Left renal pelvis (tissue), 4 donors: ENCODE data around the gene MYO9B. TPM values are rescaled to one million over a fixed set of nuclear protein-coding genes. Genes with fewer than 3 reads are reported as not detected.
"Not testable (repeated sequence)": the region's sequence is repeated elsewhere in the genome, so short reads cannot be mapped to it uniquely, and the experiment has no call there.

Source experiments
- DNase-seq, 4 donors: peaks; one replicate each; pipeline ENCODE4 v3.0.0-alpha.2; 2013; ENCODE audit warnings: low read depth in 4 of 4, low spot score in 3 of 4
- polyA plus RNA-seq, 4 donors: library from polyadenylated mRNA; unstranded; fragments of 120-200 nt; gene quantifications; one replicate each; pipeline ENCODE4 v1.2.1, GENCODE V29; 2013; ENCODE audit not compliant: insufficient read length in 4 of 4

The MYO9B gene
- polyA plus RNA-seq, 4 donors, result 42.1 to 68.3 (median 52.2) TPM

DNA sequence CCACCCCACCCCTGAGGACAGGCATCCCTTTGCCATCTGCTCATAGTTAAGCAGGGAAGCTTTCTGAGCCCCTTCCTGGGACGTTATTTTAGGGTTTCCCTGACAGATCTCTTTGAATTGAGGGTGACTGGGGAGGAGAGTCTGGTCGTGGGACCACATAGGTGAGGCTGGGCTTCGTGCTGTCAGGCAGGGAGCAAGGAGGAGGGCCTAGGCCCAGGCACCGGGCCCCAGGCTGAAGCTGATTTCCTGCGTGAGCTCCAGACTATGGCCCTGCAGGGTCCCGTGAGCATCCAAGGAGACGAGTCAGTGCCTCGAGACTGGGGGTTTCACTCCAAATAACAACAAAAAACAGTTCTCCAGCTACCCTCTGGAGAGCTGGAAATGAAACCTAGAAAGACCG lies 60.4 kb downstream of the MYO9B start:
- no peak for DNase-seq

DNA sequence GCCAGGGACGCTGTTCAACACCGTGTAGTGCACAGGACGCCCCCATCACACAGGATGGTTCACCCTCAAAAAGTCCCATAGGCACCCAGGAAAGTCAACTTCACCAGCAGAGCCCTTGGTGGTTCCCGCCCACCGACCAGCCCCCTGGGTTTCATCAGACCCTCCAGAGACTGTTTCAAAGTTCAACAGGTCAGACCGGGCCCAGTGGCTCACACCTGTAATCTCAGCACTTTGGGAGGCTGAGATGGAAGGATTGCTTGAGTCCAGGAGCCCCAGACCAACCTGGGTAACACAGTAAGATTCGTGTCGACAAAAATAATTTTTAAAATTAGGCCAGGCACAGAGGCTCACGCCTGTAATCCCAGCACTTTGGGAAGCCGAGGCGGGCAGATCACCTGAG lies 61.0 kb downstream of the MYO9B start:
- no peak for DNase-seq

GRCh38 chr19:17137417-17137816 lies 61.8 kb downstream of the MYO9B start:
- DNase-seq, result no peak

- DNase-seq, result not testable (repeated sequence)
Observed at GRCh38 chr19:17138052-17138846, 62.7 kb downstream of the MYO9B start.

DNA sequence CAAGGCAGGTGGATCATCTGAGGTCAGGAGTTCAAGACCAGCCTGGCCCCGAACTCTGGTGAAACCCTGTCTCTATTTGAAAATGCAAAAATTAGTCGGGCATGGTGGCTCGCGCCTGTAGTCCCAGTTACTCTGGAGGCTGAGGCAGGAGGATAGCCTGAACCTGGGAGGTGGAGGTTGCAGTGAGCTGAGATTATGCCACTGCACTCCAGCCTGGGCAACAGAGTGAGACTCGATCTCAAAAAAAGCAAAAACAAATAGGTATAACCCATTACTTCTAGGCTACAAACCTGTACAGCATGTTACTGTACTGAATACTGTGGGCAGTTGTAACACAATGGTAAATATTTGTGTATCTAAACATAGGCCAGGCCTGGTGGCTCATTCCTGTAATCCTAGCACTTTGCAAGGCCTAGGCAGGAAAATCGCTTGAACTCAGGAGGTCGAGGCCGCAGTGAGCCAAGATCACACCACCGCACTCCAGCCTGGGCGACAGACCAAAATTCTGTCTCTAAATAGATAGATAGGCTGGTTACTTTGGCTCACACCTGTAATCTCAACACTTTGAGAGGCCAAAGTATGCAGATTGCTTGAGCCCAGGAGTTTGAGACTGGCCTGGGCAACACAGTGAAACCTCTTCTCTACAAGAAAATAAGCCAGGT lies 63.5 kb downstream of the MYO9B start:
- no peak for DNase-seq

GRCh38 chr19:17144771-17145170 lies 69.2 kb downstream of the MYO9B start:
- DNase-seq, result not testable (repeated sequence)

GRCh38 chr19:17145546-17146497 lies 70.2 kb downstream of the MYO9B start:
- no peak for DNase-seq

GRCh38 chr19:17148130-17148529 lies 72.6 kb downstream of the MYO9B start:
- DNase-seq, result no peak

GRCh38 chr19:17149393-17150135 lies 74.0 kb downstream of the MYO9B start:
- DNase-seq, result no peak

DNA sequence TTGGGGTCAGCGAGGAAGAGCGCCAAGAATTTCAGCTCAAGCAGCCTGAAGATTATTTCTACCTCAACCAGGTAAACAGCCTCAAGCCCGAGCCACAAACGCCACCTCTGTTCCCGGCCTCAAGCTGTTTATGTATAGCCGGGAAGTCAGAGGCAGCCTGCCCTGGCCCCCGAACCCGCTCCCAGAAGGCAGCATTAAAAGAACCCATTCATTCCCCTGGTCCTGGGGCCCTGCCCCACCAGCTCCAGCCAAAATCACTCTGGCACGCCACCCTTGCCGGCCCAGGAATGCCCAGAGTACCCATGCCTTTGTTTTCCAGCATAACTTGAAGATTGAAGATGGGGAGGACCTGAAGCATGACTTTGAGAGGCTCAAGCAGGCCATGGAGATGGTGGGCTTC lies 78.4 kb downstream of the MYO9B start:
- DNase-seq, result no peak

DNA sequence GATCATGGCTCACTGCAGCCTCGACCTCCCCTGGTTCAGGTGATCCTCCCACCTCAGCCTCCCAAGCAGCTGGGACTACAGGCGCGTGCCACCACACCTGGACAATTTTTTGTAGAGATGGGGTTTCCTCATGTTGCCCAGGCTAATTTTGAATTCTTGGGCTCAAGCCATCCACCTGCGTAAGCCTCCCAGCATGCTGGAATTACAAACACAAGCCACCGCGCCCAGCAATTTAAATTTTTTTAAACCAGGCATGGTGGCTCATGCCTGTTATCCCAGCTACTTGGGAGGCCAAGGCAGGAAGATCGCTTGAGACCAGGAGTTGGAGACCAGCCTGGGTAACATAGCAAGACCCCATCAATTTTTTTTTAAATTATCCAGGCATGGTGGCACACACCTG lies 79.7 kb downstream of the MYO9B start:
- no peak for DNase-seq

- no peak for DNase-seq
Observed at GRCh38 chr19:17156296-17156946, 80.8 kb downstream of the MYO9B start.

DNA sequence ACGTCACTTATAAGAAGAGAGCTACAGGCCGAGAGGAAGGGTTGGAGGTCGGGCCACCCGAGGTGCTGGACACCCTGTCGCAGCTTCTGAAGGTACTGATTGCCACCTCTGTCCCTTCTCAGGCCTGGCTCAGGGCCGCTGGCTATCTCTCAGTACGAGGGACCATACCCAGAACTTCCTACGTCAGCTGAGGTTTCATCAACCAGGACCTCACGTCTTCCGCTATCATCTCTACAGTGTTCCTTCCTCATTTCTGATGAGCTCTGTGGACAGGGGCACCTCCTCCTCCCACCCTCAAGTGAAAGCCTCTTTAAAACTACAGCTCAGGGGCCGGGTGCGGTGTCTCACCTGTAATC lies 81.3 kb downstream of the MYO9B start:
- DNase-seq, result no peak

- no peak for DNase-seq
Observed at GRCh38 chr19:17158584-17158983, 83.0 kb downstream of the MYO9B start.

GRCh38 chr19:17159466-17160393 lies 84.2 kb downstream of the MYO9B start:
- no peak for DNase-seq

DNA sequence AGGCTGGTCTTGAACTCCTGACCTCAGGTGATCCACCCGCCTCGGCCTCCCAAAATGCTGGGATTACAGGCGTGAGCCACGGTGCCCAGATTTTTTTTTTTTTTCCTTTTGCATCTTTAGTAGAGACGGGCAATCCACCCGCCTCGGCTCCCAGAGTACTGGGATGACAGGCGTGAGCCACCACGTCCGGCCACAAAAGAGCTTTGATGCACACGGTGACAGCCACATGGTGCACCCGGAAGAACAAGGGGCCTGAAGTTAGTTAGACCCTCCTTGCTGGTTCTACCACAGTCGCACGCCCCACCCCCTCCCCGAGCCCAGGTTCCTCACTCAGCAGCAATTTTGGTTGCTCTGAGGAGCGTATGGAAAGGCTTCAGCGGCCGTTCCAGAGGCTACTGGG lies 85.3 kb downstream of the MYO9B start:
- no peak for DNase-seq

GRCh38 chr19:17162131-17162530 lies 86.6 kb downstream of the MYO9B start:
- DNase-seq, result not testable (repeated sequence)

GRCh38 chr19:17162580-17162979 lies 87.0 kb downstream of the MYO9B start:
- no peak for DNase-seq

- no peak for DNase-seq
Observed at GRCh38 chr19:17163652-17164051, 88.1 kb downstream of the MYO9B start.
